ENCODE data around the gene MEA1. TPM values are rescaled to one million over a fixed set of nuclear protein-coding genes. Genes with fewer than 3 reads are reported as not detected.

The MEA1 gene
- total RNA-seq, 2 donors from 2014 or later = 41.2 to 49.6 TPM

DNA sequence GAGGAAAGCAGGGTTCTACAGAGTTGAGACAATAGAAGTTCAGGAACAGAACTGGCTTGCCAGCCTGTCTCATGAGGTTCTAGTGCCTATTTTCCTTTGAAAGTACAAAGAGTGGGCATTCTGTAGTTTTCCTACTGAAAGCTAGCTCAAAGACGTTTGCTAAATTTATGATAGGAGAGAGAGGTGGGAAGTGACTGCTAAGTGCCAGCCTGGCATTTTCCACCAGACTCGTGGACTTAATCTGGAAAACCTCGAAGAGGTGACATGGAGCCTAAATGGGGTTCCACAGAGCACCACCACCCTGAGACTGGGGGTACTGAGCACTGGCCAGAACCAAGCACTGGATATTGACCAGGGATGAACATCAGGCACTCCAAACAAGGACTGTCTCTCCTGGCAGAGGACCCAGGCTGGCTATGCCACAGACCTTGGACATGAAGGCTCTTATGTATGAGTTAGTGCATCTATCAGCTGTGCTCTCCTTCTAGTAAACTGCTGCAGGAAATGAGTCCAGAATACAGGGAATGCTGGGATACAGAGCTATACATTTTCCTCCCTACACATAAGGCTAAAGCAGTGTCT, 41.9 kb downstream of the MEA1 start:
- Histone ChIP-seq H3K27me3 (replicated peaks; ENCODE audit: insufficient read depth) (no peaks in the 10 kb centered on the region), H3K27ac (no peak overlapping the region), H3K4me3 (no peak overlapping the region), H3K36me3 (peaks cover 4% of the 10 kb centered on the region), H3K4me1 (ENCODE audit: control insufficient read depth in 1 of 2, low read depth in 2 of 2) (peaks cover under 1 to 7% of the 10 kb centered on the region in 2 donors), H3K9me3 (no peaks in the 10 kb centered on the region)
- TF ChIP-seq CTCF (IDR thresholded peaks at IDR 0.05) = no peak
- no peak for ATAC-seq (ENCODE audit: insufficient number of reproducible peaks, low FRiP score, low read depth)
- no peak for DNase-seq (ENCODE audit: low spot score)

- no peak for TF ChIP-seq CTCF (IDR thresholded peaks at IDR 0.05)
- no peak overlapping the region for H3K27ac ChIP-seq
- no peak for ATAC-seq (ENCODE audit: insufficient number of reproducible peaks, low FRiP score, low read depth)
- H3K27me3 ChIP-seq (replicated peaks; ENCODE audit: insufficient read depth) = no peaks in the 10 kb centered on the region
- peaks cover 10% of the 10 kb centered on the region for H3K36me3 ChIP-seq
- no peaks in the 10 kb centered on the region for H3K9me3 ChIP-seq
- H3K4me3 ChIP-seq = no peak overlapping the region
- no peaks in the 10 kb centered on the region for H3K4me1 ChIP-seq (ENCODE audit: control insufficient read depth in 1 of 2, low read depth in 2 of 2)
- DNase-seq (ENCODE audit: low spot score) = no peak
These were observed 42.7 kb downstream of the MEA1 start for GRCh38 chr6:42970871-42971612.

DNA sequence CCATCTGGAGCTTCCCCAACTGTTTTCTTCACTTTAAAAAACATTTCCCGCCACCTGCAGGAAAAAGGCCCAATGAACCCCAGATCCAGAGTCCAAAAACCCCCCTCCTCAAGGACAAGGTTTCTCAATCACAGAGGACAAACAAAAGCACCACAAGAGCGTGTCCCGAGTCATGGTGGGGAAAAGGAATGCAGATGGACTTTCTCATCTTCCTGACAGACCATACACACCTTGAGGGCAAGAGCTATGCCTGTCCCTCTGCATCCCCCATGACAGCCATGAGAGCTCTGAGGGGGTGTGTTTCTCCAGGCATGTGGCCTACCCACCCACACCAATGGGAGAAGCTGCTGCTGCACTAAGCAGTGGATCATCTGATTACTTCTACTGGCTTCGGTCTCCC, 43.8 kb downstream of the MEA1 start:
- Histone ChIP-seq H3K4me1 (ENCODE audit: control insufficient read depth in 1 of 2, low read depth in 2 of 2) (no peaks in the 10 kb centered on the region), H3K27me3 (replicated peaks; ENCODE audit: insufficient read depth) (no peaks in the 10 kb centered on the region), H3K4me3 (no peak overlapping the region), H3K9me3 (no peaks in the 10 kb centered on the region), H3K27ac (no peak overlapping the region), H3K36me3 (peaks cover 21% of the 10 kb centered on the region)
- ATAC-seq (ENCODE audit: insufficient number of reproducible peaks, low FRiP score, low read depth) = no peak
- DNase-seq (ENCODE audit: low spot score) = no peak
- TF ChIP-seq CTCF (IDR thresholded peaks at IDR 0.05) = no peak

GRCh38 chr6:42969431-42969830, 44.3 kb downstream of the MEA1 start:
- no peak for DNase-seq (ENCODE audit: low spot score)
- Histone ChIP-seq H3K4me1 (ENCODE audit: control insufficient read depth in 1 of 2, low read depth in 2 of 2) (no peaks in the 10 kb centered on the region), H3K36me3 (peaks cover 26% of the 10 kb centered on the region), H3K9me3 (no peaks in the 10 kb centered on the region), H3K4me3 (no peak overlapping the region), H3K27ac (no peak overlapping the region), H3K27me3 (replicated peaks; ENCODE audit: insufficient read depth) (no peaks in the 10 kb centered on the region)
- no peak for ATAC-seq (ENCODE audit: insufficient number of reproducible peaks, low FRiP score, low read depth)
- no peak for TF ChIP-seq CTCF (IDR thresholded peaks at IDR 0.05)

DNA sequence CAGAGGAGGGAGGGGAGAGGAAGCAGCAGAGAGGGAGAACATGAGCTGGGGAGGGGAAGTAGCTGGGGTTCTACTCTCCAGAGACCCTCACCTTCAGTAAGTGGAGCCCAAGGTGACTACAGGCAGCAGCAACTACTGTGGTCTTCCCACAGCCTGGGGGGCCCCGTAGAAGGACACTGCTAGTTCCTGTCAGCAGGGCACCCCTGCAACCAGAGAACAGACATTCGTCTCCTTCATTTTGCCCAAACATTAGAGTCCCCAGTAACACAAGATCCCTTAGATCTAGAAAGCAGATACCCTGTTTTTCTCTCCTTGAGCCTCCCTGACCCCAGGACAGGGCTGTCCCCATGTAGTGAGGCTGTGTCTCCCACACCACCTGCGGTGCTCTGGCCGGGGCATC, 45.0 kb downstream of the MEA1 start:
- H3K4me1 ChIP-seq (ENCODE audit: control insufficient read depth in 1 of 2, low read depth in 2 of 2) = no peaks in the 10 kb centered on the region
- no peak overlapping the region for H3K4me3 ChIP-seq
- no peak overlapping the region for H3K27ac ChIP-seq
- ATAC-seq (ENCODE audit: insufficient number of reproducible peaks, low FRiP score, low read depth) = no peak
- H3K9me3 ChIP-seq = no peaks in the 10 kb centered on the region
- no peak for DNase-seq (ENCODE audit: low spot score)
- H3K27me3 ChIP-seq (replicated peaks; ENCODE audit: insufficient read depth) = no peaks in the 10 kb centered on the region
- no peak for TF ChIP-seq CTCF (IDR thresholded peaks at IDR 0.05)
- H3K36me3 ChIP-seq = peaks cover 31% of the 10 kb centered on the region
